GM23338 (cell line): ENCODE data around the gene PPP1R9B.
A peak's percentile ranks its signal among the peaks of the same experiment; 100 is the strongest.

ENCODE experiments used
- CTCF ChIP-seq, 2 experiments: fragments of 200-600 bp in 1 of 2; sonication (generic) in 1 of 2; conservative IDR thresholded peaks; 2 replicates each; pipeline versions ENCODE4 v1.5.1 to v1.6.1; 2016 to 2017; ENCODE audit warnings: antibody characterized with exemption in 2 of 2, low read depth in 2 of 2, mild to moderate bottlenecking in 2 of 2, moderate library complexity in 1 of 2
- ETS1 ChIP-seq: IDR thresholded peaks from 2 replicates; pipeline ENCODE4 v1.6.1; 2016; ENCODE audit warnings: antibody characterized with exemption
- EZH2 ChIP-seq: fragments of 200-600 bp; sonication (generic); IDR thresholded peaks from one replicate; pipeline ENCODE4 v1.8.0; 2017; ENCODE audit warnings: antibody characterized with exemption, mild to moderate bottlenecking, low read depth; ENCODE audit not compliant: unreplicated experiment
- EZH2phosphoT487 ChIP-seq: fragments of 200-600 bp; sonication (generic); IDR thresholded peaks from one replicate; pipeline ENCODE4 v1.8.1; 2018; ENCODE audit warnings: antibody characterized with exemption; ENCODE audit not compliant: unreplicated experiment
- POLR2AphosphoS5 ChIP-seq: IDR thresholded peaks from 2 replicates; pipeline ENCODE4 v1.6.1; 2016; ENCODE audit warnings: antibody characterized with exemption, low read depth
- ZNF331 ChIP-seq: fragments of 250-450 bp; sonication (Bioruptor Pico); IDR thresholded peaks from 2 replicates; pipeline ENCODE4 v1.5.0; 2020; ENCODE audit warnings: low read depth, mild to moderate bottlenecking, moderate library complexity

GRCh38 chr17:50114849-50115357, 35.6 kb downstream of the PPP1R9B start:
- TF ChIP-seq CTCF (conservative IDR thresholded peaks at IDR 0.05; ENCODE audit: low read depth in 2 of 2) = peak; percentile 86 to 93
- no peak for TF ChIP-seq POLR2AphosphoS5
- TF ChIP-seq ETS1 = no peak
- no peak for TF ChIP-seq ZNF331
- no peak for TF ChIP-seq EZH2phosphoT487
- no peak for TF ChIP-seq EZH2
